HG03025 (cell line): ENCODE results near the gene ZNF219.
A peak's percentile ranks its signal among the peaks of the same experiment; 100 is the strongest.

Experiments used
- ATAC-seq: cut with Tn5 transposase; IDR thresholded peaks from one replicate; pipeline ENCODE4 v1.9.1; 2021; ENCODE audit warnings: mild to moderate bottlenecking, moderate library complexity; ENCODE audit not compliant: unreplicated experiment, low FRiP score

The ZNF219 gene

DNA sequence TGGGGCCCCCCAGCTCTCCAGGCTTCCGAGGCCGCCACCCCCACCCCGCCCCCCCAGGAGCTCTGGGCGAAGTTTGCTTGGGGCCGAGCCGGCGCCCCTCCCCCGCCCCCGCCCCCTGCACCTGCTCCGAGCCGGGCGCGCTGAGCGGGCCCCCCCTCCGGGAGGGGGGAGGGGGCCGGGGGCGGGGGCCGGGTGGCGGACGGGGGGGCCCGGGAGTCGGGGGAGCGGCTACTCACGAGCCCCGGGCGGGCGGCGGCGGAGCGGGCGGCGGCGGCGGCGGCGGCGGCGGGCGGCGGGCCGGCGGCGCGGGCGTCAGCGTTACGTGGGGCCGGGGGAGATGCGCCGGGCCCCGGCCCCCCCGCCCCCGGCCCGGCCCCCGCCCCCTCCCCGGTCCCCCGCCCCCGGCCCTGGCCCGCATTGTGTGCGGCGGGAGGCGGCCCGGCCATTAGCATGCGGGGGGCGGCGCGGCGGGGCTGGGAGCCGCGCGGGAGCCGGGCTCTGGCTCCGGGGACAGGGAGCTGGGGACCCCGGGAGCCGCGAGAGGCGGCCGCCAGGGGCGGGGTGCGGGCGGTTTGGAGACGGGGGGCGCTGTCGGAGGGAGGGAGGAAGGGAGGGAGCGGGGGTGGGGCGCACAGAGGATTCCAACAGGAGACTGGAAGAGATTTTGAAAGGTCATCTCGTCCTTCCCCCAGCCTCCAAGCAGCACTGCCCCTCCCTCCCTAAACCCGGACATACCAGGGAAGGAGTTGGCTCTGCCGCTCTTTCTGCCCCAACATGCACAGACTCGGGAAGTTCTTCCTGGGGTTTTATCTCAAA lies at the start of gene ZNF219:
TSS of gene ZNF219 (minus strand) at position 580 of the 816 bp plus-strand sequence. CDS start 5,064 bp downstream, outside the sequence.
- no peak for ATAC-seq

DNA sequence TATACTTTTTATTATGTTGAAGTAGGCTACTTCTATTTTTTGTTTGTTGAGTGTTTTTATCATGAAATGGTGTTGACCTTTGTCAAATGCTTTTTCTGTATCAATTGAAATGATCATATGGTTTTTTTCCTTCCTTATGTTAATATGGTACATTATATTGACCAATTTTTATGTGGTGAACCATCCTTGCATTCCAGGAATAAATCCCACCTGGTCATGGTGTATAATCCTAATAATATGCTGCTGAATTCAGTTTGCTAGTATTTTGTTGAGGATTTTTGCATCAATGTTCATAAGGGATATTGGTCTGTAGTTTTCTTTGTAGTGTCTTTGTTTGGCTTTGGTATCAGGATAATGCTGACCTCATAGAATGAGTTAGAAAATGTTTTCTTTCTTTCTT lies 47.0 kb upstream of the ZNF219 start:
- no peak for ATAC-seq

DNA sequence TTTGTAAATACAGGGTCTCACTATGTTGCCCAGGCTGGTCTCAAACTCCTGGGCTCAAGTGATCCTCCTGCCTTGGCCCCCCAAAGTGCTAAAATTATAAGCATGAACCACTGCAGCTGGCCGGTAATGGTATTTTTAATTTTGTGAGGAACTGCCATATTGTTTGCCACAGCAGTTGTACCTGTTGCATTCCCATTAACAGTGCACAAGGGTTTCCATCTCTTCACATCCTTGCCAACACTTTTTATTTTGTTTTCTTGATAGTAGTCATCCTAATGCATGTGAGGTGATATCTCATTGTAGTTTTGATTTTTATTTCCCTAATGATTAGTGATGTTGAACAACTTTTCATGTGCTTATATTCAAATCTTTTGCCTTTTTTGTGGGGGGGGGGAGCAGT lies 43.9 kb upstream of the ZNF219 start:
- no peak for ATAC-seq

DNA sequence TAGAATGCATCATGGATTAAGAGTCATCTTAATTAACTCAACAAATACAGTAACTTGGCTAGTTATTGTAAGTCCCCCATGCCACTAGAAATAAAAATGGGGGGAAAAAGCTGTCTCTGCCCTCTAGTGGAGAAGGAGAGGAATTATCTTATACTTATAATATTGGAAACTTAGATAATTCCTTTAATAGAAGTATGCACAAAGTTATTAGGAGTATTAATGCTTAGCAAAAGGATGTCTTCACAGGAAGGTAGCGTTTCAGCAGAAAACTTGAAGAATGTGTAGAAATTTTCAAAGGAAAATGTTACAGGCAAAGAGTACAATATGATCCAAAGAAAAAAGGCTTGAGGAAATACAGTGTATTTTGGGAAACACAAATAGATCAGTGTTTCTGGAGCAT lies 37.6 kb upstream of the ZNF219 start:
- no peak for ATAC-seq

DNA sequence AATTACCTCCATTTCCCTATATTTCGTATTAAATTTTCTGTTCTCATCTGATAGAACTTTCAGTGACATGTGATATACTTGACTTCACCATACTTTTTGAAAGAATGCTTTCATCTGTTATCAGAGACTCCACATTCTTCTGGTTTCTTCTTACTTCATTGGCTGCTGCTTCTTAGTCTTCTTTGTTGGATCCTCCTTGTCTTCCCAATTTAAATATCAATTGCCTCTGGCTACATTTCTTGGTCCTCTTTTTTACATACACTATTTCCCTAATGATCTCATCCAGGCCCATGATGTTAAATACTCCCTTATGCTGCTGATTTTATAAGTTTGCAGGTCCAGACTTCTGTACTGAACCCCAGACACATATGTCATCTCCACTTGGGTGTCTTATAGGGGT lies 35.4 kb upstream of the ZNF219 start:
- no peak for ATAC-seq

DNA sequence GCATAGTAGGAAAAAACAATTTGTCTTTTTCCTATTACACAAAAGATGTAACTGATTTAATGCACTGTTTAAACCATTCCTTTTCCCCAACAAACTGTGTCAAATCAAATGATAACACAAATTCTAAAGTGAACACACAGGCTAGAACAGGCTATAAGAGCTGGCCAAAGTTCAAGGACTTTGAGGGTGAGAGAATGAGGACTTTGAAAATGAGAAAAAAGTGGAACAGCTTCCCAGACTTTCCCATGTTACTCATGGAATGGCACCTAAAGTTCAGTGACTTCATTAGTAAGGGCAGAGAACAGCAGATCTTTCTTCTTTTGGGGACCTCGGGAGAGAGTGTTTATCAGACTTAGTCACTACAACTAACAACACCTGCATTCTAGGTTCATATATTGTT lies 25.0 kb upstream of the ZNF219 start:
- no peak for ATAC-seq

DNA sequence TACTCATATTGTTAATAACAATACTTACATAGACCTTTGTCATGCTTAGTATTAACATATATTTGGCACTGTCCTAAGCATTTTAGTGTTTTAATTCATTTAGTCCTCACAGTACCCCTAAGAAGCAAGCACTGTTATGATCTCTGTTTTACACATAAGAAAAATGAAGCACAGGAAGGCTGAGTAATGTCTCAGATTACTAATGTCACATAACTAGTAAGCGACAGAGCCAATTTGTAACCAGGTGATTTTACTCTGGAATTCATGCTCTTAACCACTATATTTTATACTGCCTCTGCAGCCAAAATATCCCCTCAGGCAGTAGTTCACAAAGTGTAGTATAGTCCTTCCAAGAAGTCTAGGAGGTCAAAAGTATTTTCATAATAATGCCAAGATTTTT lies 22.7 kb upstream of the ZNF219 start:
- no peak for ATAC-seq

DNA sequence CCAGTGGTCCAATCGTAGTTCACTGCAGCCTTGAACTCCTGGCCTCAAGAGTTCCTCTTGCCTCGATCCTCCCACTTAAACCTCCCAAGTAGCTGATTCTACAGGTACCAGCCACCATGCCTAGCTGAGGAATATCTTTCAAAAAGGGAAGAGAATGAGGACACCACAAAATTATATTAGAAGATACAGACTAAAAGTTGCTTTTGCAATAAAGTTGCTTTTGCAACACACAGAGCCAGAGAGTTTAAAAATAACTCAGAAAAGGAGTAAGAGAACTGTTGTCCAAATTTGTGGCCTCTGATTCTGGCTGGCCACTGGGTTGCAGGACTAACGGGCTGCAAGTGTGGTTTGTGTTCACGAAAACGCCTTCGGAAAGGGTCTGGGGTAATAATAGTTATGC lies 22.2 kb upstream of the ZNF219 start:
- no peak for ATAC-seq

DNA sequence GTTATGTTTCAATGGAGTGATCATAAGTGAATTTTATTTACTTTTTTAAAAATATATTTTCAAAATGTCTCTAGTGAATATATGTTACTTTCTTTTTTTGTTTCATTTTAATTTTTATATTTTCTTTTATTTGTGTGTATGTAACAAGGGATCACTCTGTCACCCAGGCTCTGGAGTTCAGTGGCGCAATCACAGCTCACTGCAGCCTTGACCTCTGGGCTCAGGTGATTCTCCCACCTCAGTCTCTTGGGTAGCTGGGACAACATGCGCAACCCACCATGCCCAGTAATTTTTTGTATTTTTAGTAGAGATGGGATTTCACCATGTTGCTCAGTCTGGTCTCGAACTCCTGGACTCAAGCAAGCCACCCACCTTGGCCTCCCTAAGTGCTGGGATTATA lies 20.5 kb upstream of the ZNF219 start:
- no peak for ATAC-seq

DNA sequence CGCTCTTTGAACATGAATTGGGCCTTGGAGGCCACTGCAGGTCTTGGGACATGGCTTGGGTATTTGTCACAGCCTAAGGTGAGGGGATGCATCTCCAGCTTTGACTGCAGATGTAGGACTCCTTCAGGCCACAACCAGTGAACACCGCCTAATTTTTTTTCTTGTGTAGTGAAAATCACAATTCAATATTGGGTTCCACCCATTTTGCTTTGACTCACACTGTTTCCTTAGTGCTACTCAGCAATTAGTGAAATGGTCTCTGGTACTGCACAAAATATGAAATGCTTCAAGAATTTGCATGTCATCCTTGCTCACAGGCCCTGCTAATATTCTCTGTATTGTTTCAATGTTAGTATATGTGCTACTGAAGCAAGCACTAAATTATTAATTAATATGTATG lies 14.9 kb upstream of the ZNF219 start:
- no peak for ATAC-seq

DNA sequence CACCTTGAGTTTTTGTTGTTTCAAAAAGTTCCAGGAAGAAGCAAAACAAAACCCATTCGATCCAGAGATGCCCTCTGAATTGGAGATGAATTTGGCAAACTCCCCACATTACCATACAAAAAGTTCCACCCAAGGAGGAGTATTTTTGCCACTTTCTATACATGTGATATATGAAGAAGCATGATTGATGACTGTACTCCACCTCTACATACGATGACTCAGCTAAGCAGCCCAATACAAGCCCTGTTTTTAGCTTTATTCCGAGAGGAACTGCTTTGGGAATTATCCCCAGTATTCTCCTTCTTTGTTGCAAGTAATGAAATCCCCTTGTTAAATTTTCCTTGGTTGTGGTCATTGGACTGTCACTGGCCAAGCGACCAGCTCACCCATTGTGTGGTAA lies 13.8 kb upstream of the ZNF219 start:
- no peak for ATAC-seq

DNA sequence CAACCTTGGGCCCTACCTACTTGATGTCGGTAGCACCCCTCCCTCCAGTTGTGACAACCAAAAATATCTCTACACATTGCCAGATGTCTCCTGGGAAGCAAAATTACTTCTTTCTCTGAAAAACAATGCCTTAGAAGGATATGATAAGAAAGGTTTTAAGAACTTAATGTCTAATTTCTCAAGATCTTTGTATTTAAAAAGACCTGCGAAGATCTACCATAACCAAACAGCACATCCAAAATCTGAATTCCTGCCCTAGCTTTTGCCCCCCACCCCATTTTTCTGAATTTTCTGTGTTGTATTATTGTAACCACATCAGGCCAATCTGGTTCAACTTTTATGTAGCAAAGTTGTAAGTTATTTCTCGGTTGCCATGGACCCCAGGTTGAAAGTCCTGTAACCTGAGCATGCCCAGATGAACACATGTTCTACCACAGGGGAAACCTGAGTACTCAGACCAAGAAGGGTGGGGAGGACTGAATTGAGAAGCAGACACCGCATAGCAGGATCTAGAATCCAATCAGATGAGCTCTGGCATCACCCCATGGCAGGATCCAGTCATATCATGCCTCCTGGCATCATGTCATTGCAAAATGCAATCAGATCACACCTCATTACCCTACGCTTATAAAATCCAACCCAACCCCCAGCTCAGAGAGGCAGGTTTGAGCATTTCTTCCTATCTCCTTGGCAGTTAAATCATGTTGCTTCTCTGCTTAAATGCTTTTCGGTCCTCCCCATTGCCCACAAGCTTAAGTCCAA lies 11.1 kb upstream of the ZNF219 start:
- ATAC-seq = no peak

DNA sequence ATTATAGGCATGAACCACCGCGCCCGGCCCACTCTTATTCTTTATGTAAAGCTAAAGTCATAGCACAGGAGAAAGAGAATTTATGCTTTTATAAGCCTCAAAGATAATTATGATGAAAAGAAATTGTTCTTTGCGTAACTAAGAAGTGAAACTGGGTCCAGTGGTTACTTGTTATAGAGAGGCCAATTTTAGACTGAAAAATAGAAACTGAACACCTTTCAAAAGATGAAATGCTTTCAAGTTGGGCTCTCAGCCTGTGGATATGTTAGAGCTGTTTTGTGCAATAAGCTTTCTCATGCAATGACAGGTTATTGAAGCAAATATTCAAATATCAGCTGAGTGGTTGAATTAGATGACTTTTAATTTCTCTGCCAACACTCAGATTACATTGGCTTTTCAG lies 10.3 kb upstream of the ZNF219 start:
- no peak for ATAC-seq

DNA sequence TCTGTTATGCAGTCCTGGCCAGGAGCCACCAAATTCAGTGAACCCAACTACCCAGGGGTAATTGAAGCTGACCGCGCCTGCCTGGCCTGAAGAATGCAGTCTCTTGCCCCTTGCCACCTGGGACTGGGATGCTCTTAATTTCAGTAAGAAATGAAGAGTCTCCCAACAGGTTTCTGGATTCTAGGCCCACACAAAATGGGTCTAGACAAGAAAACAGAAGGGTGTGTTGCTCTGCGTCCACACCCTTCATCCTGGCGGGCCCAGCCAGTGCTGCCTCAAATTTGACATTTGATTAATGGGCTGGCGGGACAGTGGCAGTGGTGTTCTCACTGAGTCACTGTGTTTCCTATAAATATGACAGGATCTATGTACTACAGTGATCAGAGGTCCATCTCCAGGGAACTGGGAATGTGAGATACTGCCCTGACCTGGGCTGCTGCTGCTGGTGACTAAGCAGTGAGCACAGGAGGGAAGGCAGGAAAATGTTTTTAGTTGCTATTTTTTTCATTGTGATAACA lies 8.9 kb upstream of the ZNF219 start:
- ATAC-seq = no peak

DNA sequence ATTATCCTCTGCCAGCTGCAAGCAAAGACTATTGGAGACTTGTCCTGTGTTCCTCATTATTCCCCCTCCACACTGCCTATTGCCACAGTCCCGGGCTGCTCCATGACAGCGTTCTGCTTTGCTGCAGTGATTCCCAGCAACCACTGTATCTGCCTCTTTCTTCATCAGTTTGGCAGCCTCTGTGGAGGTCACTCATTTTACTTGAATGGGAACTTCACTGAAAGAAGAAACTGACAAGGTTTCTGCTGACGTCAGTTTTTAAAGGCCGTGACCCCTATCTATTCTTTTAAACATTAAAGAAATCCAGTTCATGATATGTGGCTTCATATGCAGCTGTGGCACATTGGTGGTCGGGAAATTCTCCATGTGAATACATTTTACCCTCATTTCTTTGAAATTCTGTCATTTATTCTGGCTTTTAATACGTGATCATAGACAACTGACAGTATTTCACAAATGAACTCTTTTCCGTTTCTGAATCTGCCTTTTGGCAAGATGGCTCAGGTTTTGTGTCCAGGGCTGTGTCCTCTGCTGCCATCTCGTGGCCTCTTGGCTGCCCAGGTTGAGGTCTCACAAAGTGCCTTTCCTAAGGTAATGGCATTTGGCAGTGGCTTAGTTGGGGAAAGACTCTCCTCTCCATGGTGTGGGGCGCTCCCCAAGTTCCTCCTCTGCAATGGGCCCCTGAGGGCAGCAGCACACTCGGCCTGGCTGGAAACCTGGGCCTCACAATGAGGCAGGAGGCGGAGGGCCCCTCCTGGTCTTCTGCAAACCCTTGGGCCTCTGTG lies 8.2 kb upstream of the ZNF219 start:
- ATAC-seq = no peak

DNA sequence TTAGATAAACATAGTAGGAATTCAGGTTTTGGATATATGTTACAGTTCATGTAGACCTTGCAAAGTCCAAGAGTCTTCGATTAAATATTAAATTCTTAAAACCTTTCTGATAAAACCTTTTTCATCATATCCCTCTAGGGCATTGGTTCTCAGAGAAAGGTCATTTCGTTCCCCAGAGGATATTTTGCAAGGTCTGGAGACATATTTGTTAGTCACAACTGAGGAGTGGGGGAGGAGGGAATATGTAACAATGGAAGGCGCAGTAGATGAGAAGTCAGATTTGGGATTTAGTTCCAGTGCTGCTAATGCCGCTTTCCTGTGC lies 7.7 kb upstream of the ZNF219 start:
- ATAC-seq = no peak

DNA sequence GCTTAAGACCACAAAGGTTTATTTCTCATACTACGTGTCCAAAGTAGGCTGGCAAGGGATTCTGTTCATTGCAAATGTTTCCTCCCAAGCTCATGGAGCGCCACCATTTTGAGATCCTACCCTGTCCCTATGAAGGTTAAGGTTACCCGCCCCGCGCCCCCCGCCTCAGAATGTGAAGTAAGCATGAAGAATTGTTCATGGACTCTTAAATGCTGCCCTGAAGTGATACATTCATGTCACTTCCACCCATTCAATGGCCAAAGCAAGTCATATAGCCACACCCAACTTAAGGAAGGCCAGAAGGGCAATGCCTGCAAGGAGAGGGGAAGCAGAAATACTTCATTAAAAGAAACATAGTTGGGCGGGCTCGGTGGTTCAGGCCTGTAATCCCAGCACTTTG lies 6.6 kb upstream of the ZNF219 start:
- no peak for ATAC-seq

DNA sequence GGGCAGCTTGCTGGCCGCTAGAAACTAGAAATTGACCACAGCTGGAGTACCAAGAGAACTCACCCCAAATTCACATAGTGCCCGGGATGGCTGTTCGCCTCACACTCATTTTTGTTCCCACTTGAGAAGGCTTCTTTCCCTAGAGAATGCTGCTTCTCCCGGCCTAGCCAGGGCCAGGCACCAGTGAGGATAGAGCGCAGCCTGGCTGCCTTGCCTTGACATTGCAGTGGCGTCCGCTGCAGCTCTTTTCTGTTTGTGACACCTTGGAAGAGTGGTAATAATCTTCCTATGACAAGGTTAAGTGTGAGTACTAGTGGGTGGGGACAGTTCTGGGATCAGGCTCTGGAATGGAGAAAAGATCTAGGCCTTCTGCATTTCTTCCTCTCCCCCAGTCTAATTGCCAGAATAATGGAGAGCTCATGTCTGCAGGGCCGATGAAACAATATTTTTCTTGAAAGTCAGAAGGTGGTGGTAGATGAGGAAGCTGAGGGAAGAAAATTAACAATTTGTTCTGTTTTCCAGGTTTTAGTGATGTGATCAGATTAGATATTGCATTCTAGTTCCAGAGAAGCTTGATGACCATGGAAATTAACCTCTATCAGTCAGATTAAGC lies 6.1 kb upstream of the ZNF219 start:
- ATAC-seq = no peak

DNA sequence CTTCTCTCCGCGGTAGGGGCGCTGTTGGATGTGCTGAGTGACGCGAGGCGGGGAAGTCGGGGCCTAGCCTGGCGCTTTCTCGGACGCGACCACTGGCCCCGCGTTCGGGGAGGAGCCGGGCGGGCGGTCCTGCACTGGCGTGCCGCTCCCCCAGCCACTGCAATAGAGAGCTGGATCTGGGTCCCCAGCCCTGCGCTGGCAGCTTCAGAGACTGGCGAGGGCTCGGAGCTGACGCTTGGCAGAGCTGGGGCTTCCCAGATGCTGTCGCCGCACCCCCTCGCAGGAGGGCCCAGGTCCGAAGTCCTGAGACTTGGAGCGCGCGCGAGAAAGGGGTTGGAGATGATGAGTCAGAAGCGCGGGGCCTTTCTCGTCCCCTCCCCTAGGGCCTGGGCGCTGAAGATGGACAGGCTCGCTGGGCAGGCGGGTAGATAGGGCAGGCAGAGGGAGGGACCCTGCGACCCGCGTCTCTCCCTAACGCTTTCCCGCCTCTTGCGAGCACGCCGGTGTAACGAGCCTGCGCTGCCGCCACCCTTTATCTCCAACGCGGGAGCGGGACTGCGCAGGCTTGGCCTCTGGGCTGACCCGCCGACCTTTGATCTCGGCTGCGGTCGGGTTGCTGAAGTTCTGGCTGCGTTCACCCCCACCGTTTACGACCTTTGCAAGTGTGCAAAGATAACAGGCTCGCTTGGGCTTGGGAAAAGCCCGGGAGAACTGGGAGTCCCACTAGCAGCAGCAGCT lies 5.4 kb upstream of the ZNF219 start:
- peak; percentile 91 for ATAC-seq

DNA sequence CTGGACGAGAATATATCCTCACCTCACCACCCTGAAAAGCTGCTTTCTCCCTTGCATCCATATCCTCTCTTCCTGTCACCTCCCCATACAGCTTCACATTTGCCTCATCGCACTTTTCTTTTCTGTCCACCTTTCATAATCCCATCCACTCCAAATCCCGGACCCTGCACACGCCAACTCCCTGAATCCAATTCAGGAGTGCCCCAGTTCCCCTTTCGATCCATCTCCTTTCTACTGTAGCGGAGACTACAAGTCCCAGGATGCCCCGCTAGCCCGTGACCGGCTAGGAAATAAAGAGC lies 4.9 kb upstream of the ZNF219 start:
- ATAC-seq = no peak
